Parathyroid adenoma (tissue), 2 donors: ENCODE results near the gene TUBA4B.

ENCODE experiments used
- H2AFZ ChIP-seq: fragments of 300-600 bp; sonication (generic); one replicate; pipeline ENCODE4 v1.7.0; 2017; ENCODE audit warnings: antibody characterized with exemption, mild to moderate bottlenecking
- H3K27ac ChIP-seq: fragments of 300-600 bp; sonication (generic); one replicate; pipeline ENCODE4 v1.7.0; 2017
- H3K27me3 ChIP-seq: fragments of 300-600 bp; sonication (generic); one replicate; pipeline ENCODE4 v1.7.0; 2017; ENCODE audit warnings: low read length; ENCODE audit not compliant: control insufficient read depth, insufficient read depth
- H3K36me3 ChIP-seq: fragments of 300-600 bp; sonication (generic); one replicate; pipeline ENCODE4 v1.7.0; 2017; ENCODE audit warnings: low read length; ENCODE audit not compliant: control insufficient read depth, insufficient read depth
- H3K4me1 ChIP-seq: fragments of 300-600 bp; sonication (generic); one replicate; pipeline ENCODE4 v1.7.0; 2017; ENCODE audit warnings: control low read depth
- H3K4me2 ChIP-seq: fragments of 300-600 bp; sonication (generic); one replicate; pipeline ENCODE4 v1.7.0; 2017; ENCODE audit warnings: low read length
- H3K4me3 ChIP-seq: fragments of 300-600 bp; sonication (generic); one replicate; pipeline ENCODE4 v1.7.0; 2017; ENCODE audit warnings: low read depth, low read length
- H3K79me2 ChIP-seq: fragments of 300-600 bp; sonication (generic); one replicate; pipeline ENCODE4 v1.7.0; 2017; ENCODE audit warnings: control low read depth
- H3K9ac ChIP-seq: fragments of 300-600 bp; sonication (generic); one replicate; pipeline ENCODE4 v1.7.0; 2017; ENCODE audit warnings: mild to moderate bottlenecking
- H3K9me3 ChIP-seq: fragments of 300-600 bp; sonication (generic); one replicate; pipeline ENCODE4 v1.7.0; 2017; ENCODE audit warnings: low read length; ENCODE audit not compliant: control insufficient read depth
- TF ChIP-seq, protein P1 (sequence below): fragments of 300-600 bp; sonication (generic); IDR thresholded peaks from one replicate; pipeline ENCODE4 v1.7.0; 2017; ENCODE audit warnings: antibody characterized with exemption, mild to moderate bottlenecking
- donor health status: primary hyperparathyroidism.

The TUBA4B gene

DNA sequence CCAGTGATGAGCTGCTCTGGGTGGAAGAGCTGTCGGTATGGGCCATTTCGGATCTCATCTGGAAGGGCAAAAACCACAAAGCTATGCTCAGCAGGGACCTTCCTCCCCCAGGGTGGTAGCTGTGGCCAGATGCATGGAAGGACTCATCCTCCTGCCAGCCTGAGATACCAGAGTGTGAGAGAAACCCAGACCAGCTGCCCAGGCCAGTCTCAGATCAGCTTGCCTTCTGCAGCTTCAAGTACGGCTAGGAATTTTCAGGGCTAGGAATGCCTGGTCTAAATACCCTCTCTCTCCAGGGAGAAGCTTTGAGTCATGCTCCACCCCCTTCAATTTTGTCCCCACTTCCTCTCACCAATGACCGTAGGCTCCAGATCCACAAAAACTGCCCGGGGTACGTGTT, 1.4 kb upstream of the TUBA4B start:
- Histone ChIP-seq H3K27me3 (no peaks in the 10 kb centered on the region), H2AFZ (no peak overlapping the region), H3K4me1 (peaks cover 30% of the 10 kb centered on the region), H3K4me2 (no peak overlapping the region), H3K79me2 (peaks cover 2% of the 10 kb centered on the region), H3K27ac (no peak overlapping the region), H3K4me3 (no peak overlapping the region), H3K36me3 (no peaks in the 10 kb centered on the region), H3K9me3 (no peaks in the 10 kb centered on the region), H3K9ac (no peak overlapping the region)
- TF ChIP-seq, protein P1, sequence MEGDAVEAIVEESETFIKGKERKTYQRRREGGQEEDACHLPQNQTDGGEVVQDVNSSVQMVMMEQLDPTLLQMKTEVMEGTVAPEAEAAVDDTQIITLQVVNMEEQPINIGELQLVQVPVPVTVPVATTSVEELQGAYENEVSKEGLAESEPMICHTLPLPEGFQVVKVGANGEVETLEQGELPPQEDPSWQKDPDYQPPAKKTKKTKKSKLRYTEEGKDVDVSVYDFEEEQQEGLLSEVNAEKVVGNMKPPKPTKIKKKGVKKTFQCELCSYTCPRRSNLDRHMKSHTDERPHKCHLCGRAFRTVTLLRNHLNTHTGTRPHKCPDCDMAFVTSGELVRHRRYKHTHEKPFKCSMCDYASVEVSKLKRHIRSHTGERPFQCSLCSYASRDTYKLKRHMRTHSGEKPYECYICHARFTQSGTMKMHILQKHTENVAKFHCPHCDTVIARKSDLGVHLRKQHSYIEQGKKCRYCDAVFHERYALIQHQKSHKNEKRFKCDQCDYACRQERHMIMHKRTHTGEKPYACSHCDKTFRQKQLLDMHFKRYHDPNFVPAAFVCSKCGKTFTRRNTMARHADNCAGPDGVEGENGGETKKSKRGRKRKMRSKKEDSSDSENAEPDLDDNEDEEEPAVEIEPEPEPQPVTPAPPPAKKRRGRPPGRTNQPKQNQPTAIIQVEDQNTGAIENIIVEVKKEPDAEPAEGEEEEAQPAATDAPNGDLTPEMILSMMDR: no peak

DNA sequence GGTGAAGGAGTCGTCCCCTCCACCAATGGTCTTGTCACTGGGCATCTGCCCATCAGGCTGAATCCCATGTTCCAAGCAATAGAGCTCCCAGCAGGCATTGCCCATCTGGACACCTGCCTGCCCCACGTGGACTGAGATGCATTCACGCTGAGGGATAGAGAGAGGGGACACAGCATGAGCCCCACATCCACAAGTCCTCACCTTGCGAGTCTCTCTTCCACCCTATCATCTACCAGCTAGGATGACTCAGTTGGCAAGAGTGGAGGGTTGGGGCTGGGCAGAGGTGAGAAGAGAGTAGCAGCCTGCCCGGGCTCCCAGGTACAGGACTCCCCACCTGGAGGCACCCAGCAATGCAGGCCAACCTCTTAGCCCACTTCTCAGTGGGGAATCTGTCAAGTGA, 959 bp upstream of the TUBA4B start:
- Histone ChIP-seq H3K36me3 (no peaks in the 10 kb centered on the region), H3K4me1 (peaks cover 30% of the 10 kb centered on the region), H3K27me3 (no peaks in the 10 kb centered on the region), H2AFZ (no peak overlapping the region), H3K4me3 (no peak overlapping the region), H3K79me2 (peaks cover 2% of the 10 kb centered on the region), H3K9me3 (no peaks in the 10 kb centered on the region), H3K9ac (no peak overlapping the region), H3K4me2 (no peak overlapping the region), H3K27ac (peak overlapping the region; percentile 75)
- TF ChIP-seq, protein P1: no peak

DNA sequence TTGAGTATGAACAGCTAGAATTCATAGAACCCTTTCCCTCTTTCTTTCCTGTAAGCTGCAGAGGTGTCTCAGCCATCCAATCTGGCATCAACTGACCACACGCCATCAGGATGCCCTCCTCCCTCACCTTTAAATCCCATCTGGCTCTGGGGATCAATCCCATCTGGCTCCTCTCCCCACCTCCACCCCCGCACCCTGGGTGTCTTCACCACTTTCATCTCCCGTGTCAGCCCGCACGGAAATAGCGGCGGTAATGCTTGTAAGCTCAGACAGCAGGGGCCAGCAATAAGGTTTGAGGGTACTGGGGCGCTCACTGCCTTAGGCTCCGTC, 508 bp upstream of the TUBA4B start:
- peak overlapping the region; percentile 75 for H3K27ac ChIP-seq
- peaks cover 2% of the 10 kb centered on the region for H3K79me2 ChIP-seq
- no peaks in the 10 kb centered on the region for H3K27me3 ChIP-seq
- H3K9ac ChIP-seq: no peak overlapping the region
- peak overlapping the region; percentile 97 for H3K4me2 ChIP-seq
- H3K4me3 ChIP-seq: peak overlapping the region; percentile 73
- TF ChIP-seq, protein P1: no peak
- peak overlapping the region; percentile 72 for H2AFZ ChIP-seq
- H3K9me3 ChIP-seq: no peaks in the 10 kb centered on the region
- H3K36me3 ChIP-seq: no peaks in the 10 kb centered on the region
- H3K4me1 ChIP-seq: peaks cover 30% of the 10 kb centered on the region

DNA sequence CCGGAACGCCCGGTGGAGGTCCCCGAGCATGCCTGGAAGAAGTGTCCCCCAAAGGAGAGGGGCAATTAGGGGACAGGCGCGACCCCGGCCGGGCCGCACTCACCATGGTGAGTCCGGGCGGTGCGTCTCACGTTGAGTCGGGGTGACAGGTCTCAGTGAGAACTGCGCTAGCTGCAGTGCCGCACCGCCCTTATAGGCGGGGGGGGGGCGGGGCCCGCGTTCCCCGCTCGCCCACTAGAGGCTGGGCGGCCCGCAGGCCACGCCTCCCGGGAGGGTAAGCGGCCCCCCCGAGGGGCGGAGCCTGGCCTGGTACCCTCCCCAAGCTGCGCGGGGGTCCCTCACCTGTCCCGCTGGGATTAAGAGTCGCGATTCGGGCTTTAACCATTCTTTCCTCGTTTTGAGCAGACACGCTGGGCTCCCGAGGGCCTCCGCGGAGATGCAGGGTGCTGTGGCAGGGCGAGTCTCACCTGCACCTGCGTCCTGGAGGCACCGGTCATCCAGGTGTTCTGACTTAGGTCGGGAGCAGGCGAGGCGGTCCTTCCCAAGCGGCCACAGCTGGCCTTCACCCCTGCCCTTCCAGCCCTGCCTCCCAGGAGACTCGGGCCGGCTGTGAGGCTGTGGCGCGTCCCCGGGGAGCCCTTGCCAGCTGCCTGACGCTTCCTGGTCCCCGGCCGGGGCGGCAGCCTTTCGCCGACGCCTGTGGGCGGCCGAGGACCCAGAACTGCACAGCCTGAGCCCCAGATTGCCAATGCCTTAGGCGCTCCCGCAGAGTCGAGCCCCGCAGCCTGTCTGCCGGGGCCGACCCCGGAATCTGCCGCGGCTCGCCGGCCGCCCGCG, 928 bp downstream of the TUBA4B start, which contains the start of gene TUBA4A:
TUBA4A (minus strand) TSS at position 166 of the 837 bp plus-strand sequence; CDS start at position 106, 60 bp downstream.
- Histone ChIP-seq H3K9ac (peak within 1 kb of the TSS; percentile 8), H3K36me3 (no peaks in the 10 kb centered on the region), H3K4me2 (peak within 1 kb of the TSS; percentile 97), H3K9me3 (no peaks in the 10 kb centered on the region), H3K4me3 (peak within 1 kb of the TSS; percentile 73), H3K4me1 (peaks cover 30% of the 10 kb centered on the region), H3K27me3 (no peaks in the 10 kb centered on the region), H3K27ac (peak within 1 kb of the TSS; percentile 75), H2AFZ (peak within 1 kb of the TSS; percentile 72), H3K79me2 (peaks cover 2% of the 10 kb centered on the region)
- TF ChIP-seq, protein P1: peak; percentile 6
